Head of caudate nucleus (tissue), 42 donors: ENCODE measurements around the gene IQCE.

Experiments used
- DNase-seq, 42 donors: peaks; one replicate each; pipeline versions ENCODE4 v3.0.0 to v3.0.0-alpha.2; 2020 to 2021; ENCODE audit warnings: mixed read lengths in 7 of 42
- intact Hi-C: fragments of 100-400 bp; cut with DNase I; formaldehyde crosslinking; loops from one replicate; pipeline ENCODE4 v1.15.0; 2022

Gene IQCE

GRCh38 chr7:2634267-2635145 is 75.7 kb downstream of the IQCE start:
- intact Hi-C loops: loop anchor here (10.0 kb wide), 1 partner anchor 80 kb away; the partner anchor contains the start of genes BRAT1 and IQCE
- DNase-seq: no peak

GRCh38 chr7:2635148-2635668 is 76.4 kb downstream of the IQCE start:
- intact Hi-C loops: loop anchor here (10.0 kb wide), 1 partner anchor 80 kb away; the partner anchor contains the start of genes BRAT1 and IQCE
- DNase-seq: no peak

GRCh38 chr7:2635810-2636701 is 77.3 kb downstream of the IQCE start:
- intact Hi-C loops: loop anchor here (10.0 kb wide), 1 partner anchor 81 kb away; the partner anchor contains the start of genes BRAT1 and IQCE
- peak in 13 of 42 donors; percentile 38 to 79 (median 54) for DNase-seq

- DNase-seq: no peak
- intact Hi-C loops: loop anchor here (10.0 kb wide), 1 partner anchor 82 kb away; the partner anchor contains the start of genes BRAT1 and IQCE
Measured at GRCh38 chr7:2637066-2637471, 78.3 kb downstream of the IQCE start.

- intact Hi-C loops: loop anchor here (10.0 kb wide), 1 partner anchor 83 kb away; the partner anchor contains the start of genes BRAT1 and IQCE
- peak in 25 of 42 donors; percentile 40 to 74 (median 59) for DNase-seq
Measured at GRCh38 chr7:2637505-2638223, 78.9 kb downstream of the IQCE start.

GRCh38 chr7:2638224-2638991 is 79.6 kb downstream of the IQCE start:
- intact Hi-C loops: loop anchor here (10.0 kb wide), 1 partner anchor 84 kb away; the partner anchor contains the start of genes BRAT1 and IQCE
- peak in 27 of 42 donors; percentile 39 to 84 (median 62) for DNase-seq

- peak in 7 of 42 donors; percentile 49 to 70 (median 50) for DNase-seq
- intact Hi-C loops: loop anchor here (10.0 kb wide), 1 partner anchor 84 kb away; the partner anchor contains the start of genes BRAT1 and IQCE
Measured at GRCh38 chr7:2639181-2639681, 80.5 kb downstream of the IQCE start.

GRCh38 chr7:2639695-2640481 is 81.1 kb downstream of the IQCE start:
- no peak for DNase-seq
- intact Hi-C loops: loop anchor here (10.0 kb wide), 1 partner anchor 85 kb away; the partner anchor contains the start of genes BRAT1 and IQCE

- no peak for DNase-seq
- intact Hi-C loops: no loop called here
Measured at GRCh38 chr7:2640482-2640830, 81.7 kb downstream of the IQCE start.

- intact Hi-C loops: no loop called here
- DNase-seq: no peak
Measured at GRCh38 chr7:2640846-2641316, 82.1 kb downstream of the IQCE start.

GRCh38 chr7:2641406-2642393 is 82.9 kb downstream of the IQCE start:
- intact Hi-C loops: no loop called here
- peak; percentile 55 to 91 (median 79) for DNase-seq

GRCh38 chr7:2643386-2644219 is 84.8 kb downstream of the IQCE start:
- intact Hi-C loops: no loop called here

GRCh38 chr7:2644220-2644561 is 85.4 kb downstream of the IQCE start:
- no peak for DNase-seq
- intact Hi-C loops: no loop called here

More at GRCh38 chr7:2643386-2644219, 84.8 kb downstream of the IQCE start:
- no peak for DNase-seq

GRCh38 chr7:2644562-2645273 is 85.9 kb downstream of the IQCE start:
- intact Hi-C loops: no loop called here
- no peak for DNase-seq
